Right hindlimb (tissue), 1 donor: ENCODE data around the gene RNASE9.
A peak's percentile ranks its signal among the peaks of the same experiment; 100 is the strongest.
"Not testable (repeated sequence)": the region's sequence is repeated elsewhere in the genome, so short reads cannot be mapped to it uniquely, and the experiment has no call there.

Source experiments
- DNase-seq: peaks from one replicate; pipeline ENCODE4 v3.0.0-alpha.2; 2018

RNASE9 gene

GRCh38 chr14:20560961-20561360 lies at the start of gene RNASE9:
RNASE9 (minus strand) TSS chr14:20561047.
- DNase-seq = no peak

DNA sequence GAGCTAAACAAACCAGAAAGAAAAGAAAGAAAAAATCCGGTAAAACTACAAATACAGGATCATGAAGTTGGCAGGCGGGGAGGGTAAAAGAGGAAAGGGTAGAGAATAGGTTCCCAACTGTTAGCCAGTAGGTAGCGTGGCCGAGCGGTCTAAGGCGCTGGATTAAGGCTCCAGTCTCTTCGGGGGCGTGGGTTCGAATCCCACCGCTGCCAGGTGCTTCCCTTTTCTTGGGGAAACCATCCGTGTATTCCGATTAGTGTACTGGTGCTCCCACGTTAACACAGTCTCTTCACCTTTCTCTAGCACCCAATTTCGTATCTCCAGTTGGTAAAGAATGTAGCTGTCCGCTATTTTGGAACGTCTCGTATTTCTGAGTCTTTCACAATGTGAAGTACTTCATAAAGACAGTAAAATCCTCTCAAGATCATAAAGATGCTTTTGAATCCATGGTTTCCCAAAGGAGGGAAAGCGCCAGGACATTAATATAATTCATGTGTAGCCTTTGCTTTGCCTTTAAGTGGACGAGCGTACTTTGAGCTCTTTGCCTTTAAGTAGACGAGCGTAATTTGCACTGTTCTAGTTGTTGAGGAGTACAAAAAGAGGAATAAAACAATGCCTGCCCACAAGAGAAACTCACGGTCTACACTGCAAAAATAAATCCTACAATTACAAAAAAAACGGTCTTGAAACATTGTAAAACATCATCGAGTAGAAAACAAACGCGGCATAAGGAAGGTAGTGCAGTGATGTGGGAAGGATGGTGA lies 49.3 kb upstream of the RNASE9 start:
- peak; percentile 78 for DNase-seq

DNA sequence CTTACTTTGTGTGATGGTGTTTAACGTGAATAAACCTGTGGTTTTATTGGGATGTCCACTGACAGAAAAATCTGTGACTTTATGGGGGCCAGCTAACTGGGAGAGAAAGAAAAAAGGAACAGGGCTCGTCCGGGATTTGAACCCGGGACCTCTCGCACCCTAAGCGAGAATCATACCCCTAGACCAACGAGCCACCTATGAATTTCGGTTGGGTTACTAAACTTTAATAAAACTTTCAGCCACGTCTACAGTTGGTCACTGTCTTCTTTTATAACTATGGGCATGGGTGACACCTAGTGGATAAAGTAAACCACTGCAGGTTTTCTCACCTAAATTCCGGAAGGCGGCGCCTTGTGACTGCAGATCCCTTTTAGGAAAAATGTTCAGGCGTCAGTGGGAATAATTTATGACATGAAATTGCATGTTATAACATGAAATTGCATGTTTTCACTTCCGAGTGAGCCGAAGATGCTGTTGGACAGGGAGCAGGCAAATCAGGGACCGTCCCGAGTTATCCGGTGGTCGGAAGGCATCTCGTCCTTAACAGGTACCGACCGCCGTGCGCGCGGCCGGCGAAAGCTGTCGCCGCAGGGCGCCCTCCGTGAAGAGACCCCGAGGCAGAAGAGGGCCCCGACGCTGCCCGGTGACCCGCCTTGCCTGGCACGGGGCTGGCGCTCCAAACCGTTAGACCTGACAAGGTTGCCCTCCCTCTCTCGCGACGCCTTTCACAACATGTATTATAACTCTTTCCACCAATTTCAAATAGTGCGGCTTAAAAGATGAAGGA lies 48.6 kb upstream of the RNASE9 start:
- DNase-seq = peak; percentile 80

DNA sequence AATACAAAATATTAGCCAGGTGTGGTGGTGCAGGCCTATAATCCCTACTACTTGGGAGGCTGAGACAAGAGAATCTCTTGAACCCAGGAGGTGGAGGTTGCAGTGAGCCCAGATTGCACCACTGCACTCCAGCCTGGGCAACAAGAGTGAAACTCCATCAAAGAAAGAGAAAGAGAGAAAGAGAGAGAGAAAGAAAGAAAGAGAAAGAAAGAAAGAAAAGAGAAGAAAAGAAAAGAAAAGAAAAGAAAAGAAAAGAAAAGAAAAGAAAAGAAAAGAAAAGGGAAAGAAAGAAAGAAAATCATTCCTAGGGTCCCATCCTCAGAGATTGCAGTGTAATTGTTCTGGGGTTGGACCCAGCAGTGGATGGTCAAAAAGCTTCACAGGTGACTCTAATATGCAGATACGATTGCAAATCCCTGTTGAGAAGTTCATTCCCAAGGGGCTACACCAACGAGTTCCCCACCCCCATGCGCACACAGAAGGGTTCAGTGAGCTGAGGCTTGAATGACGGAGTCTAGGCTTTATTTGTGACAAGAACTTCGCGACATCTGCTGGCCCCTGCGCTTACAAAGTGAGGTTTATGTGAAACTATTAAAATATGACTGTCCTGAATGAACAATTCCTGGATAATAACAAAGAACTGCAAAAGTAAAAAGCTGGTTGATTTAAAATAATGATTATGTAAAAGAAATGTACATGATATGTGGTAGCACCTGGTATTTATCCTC lies 47.7 kb upstream of the RNASE9 start:
- no peak for DNase-seq

- no peak for DNase-seq
Observed at GRCh38 chr14:20607617-20608016, 46.8 kb upstream of the RNASE9 start.

- no peak for DNase-seq
Observed at GRCh38 chr14:20606902-20607242, 46.0 kb upstream of the RNASE9 start.

- no peak for DNase-seq
Observed at GRCh38 chr14:20606190-20606901, 45.5 kb upstream of the RNASE9 start.

GRCh38 chr14:20603813-20604690 lies 43.2 kb upstream of the RNASE9 start:
- no peak for DNase-seq

GRCh38 chr14:20602583-20602982 lies 41.7 kb upstream of the RNASE9 start:
- no peak for DNase-seq

DNA sequence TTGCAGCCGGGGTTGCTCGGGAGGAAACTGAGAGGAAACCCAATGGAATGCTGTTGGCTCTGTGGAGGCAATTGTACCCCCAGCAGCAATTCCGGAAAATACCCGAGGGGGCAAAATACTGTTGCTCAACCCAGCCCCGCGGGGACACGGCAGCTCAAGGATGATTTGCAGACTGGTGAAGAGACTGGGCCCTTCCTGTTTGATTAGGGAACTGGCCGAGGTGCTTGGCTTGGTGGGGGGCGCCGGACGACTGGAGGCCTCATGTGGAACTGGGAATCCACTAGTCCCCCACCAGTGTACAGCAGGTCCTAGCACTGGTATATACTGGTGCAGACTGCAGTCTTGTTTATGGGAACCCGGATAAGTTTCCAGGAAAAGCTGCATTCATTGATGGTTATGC lies 40.7 kb upstream of the RNASE9 start:
- DNase-seq = no peak

GRCh38 chr14:20597108-20597507 lies 36.3 kb upstream of the RNASE9 start:
- DNase-seq = no peak

DNA sequence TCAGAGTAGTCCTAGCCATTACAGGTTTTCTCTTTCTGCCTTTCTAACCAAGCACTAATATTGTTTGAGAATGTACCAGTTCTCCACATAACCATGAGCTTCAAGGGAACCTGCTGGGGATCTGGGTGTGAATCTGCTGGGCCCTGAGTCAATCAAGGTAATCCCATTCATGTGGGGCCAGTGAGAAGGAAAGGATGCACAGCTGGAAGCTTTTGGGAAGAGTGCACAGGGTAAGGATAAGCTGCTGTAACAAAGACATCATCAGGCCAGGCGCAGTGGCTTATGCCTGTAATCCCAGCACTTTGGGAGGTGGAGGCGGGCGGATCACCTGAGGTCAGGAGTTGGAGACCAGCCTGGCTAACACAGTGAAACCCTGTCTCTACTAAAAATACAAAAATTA lies 34.9 kb upstream of the RNASE9 start:
- not testable (repeated sequence) for DNase-seq

GRCh38 chr14:20592574-20592973 lies 31.7 kb upstream of the RNASE9 start:
- DNase-seq = no peak

GRCh38 chr14:20591235-20591634 lies 30.4 kb upstream of the RNASE9 start, which contains the start of gene RNASE12:
RNASE12 (minus strand) TSS chr14:20591376; CDS start chr14:20590723, 653 bp downstream.
- no peak for DNase-seq

- DNase-seq = no peak
Observed at GRCh38 chr14:20587489-20588154, 26.8 kb upstream of the RNASE9 start, which contains the start of gene RNASE11. RNASE11 (minus strand) TSS chr14:20588001.

- no peak for DNase-seq
Observed at GRCh38 chr14:20583908-20584307, 23.1 kb upstream of the RNASE9 start.

DNA sequence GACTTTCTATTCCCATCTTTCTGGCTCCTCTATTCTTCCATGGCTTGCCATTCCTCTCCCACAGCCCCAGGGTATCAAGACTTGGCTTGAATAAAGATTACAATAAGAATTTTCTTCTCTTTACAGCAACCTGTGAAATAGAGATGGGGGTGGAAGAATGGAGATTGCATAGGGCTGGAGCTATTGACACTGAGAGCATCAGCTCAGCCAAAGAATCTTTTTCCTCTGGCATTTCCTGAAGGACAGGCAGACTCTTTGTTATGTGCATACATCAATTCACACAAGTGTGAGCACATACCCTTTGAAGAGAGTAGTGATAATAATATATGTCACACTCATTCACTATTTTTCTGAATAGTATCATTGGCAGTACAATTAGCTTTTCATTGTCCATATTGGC lies 22.3 kb upstream of the RNASE9 start:
- no peak for DNase-seq

DNA sequence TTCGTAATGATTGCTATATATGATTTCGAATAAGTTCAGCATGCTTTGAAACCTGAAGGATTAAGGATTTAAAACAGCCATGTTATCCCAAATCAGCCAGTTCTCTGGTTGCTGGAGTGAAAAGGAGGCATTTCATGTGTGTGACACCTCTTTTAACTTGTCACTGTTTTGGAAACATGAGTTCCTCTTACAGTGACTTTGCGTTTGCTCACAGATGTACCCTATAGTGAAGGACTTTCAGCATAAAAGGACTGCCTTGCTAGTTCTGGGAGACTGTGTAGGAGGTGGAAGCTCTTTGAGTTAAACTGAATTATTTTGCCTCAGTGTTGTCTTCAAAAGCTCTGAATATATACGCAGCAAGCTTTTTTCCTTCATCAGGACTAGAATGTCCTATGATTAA lies 19.4 kb upstream of the RNASE9 start:
- no peak for DNase-seq

GRCh38 chr14:20578784-20579502 lies 18.1 kb upstream of the RNASE9 start:
- no peak for DNase-seq

DNA sequence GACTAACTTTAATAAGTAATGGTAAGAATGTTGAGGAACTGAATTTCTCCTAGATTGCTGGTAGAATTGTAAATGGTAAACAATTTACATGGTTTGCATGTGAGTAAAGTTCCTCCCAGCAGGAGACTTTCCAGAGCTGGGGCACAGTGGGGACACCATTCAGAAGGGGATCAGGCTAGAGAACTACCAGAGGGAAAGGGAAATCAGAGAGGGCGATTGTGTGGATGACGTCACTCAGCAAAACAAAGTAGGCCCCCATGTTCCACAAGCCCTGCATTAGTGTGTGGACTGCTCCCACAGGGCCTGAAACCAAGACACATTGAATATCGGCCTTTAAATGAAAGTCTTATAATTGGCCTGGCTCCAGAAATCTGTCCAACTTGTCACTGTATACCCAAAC lies 17.5 kb upstream of the RNASE9 start:
- DNase-seq = no peak
